GM12878 (cell line): ENCODE data around the gene NUP210. TPM values are rescaled to one million over a fixed set of nuclear protein-coding genes. Genes with fewer than 3 reads are reported as not detected.
A peak's percentile ranks its signal among the peaks of the same experiment; 100 is the strongest.

Experiments
- ATAC-seq: fragments of 200-7000 bp; cut with Tn5 transposase; 3 replicates; pipeline ENCODE4 v1.9.1; 2020; ENCODE audit warnings: mild to moderate bottlenecking, moderate library complexity
- BruUV-seq: library from RNA; stranded (reverse); fragments of 400-500 nt; replicated peaks from 2 replicates; lab custom pipeline; 2021; lab: Mats Ljungman, UMichigan
- CTCF ChIA-PET: fragments of 300-600 bp; sonication (Branson Sonifier 250); formaldehyde crosslinking; extraction: SDS; loops from one replicate; lab custom pipeline; 2021; ENCODE audit warnings: inconsistent platforms; lab: Yijun Ruan, JAX
- POLR2A ChIA-PET: fragments of 350-600 bp; formaldehyde crosslinking; extraction: SDS; loops from one replicate; lab custom pipeline; 2021; ENCODE audit warnings: inconsistent platforms; lab: Charles Lee
- RAD21 ChIA-PET: fragments of 300-600 bp; sonication (Branson Sonifier 250); formaldehyde crosslinking; loops from one replicate; lab custom pipeline; 2023; ENCODE audit warnings: antibody characterized with exemption; ENCODE audit not compliant: unreplicated experiment; lab: Charles Lee
- SMC1A ChIA-PET: fragments of 300-600 bp; sonication (Branson Sonifier 250); formaldehyde crosslinking; loops from one replicate; lab custom pipeline; 2023; ENCODE audit not compliant: unreplicated experiment, uncharacterized antibody; lab: Charles Lee
- DNase-seq: peaks from one replicate; pipeline ENCODE4 v3.0.0-alpha.2; 2011; ENCODE audit warnings: low read depth, low spot score
- FAIRE-seq: peaks from 3 replicates; lab custom pipeline; 2011; peaks lifted over from hg19 to GRCh38; lab: Jason Lieb, UNC
- H2AFZ ChIP-seq: 2 replicates; pipeline ENCODE4 v1.6.0; 2011; ENCODE audit warnings: low read depth, low read length, control low read depth; ENCODE audit not compliant: control insufficient read depth
- H3K27ac ChIP-seq: 2 replicates; pipeline ENCODE4 v1.5.1; 2011; ENCODE audit warnings: control low read depth; ENCODE audit not compliant: control insufficient read depth, insufficient read depth
- H3K27me3 ChIP-seq, 2 experiments: replicated peaks in 1 of 2; 2 replicates each; pipeline versions ENCODE4 v1.6.0 to v1.6.1; 2011; ENCODE audit warnings: low read length in 1 of 2; ENCODE audit not compliant: control insufficient read depth in 2 of 2, insufficient read depth in 2 of 2
- H3K36me3 ChIP-seq, 2 experiments: 2 replicates each; pipeline ENCODE4 v1.5.1; 2011; ENCODE audit warnings: low read length in 1 of 2; ENCODE audit not compliant: control insufficient read depth in 2 of 2, insufficient read depth in 2 of 2
- H3K4me1 ChIP-seq: 2 replicates; pipeline ENCODE4 v1.6.1; 2011; ENCODE audit warnings: mild to moderate bottlenecking, low read length, moderate library complexity, mixed read lengths; ENCODE audit not compliant: control insufficient read depth, insufficient read depth
- H3K4me2 ChIP-seq: 2 replicates; pipeline ENCODE4 v1.6.0; 2011; ENCODE audit warnings: control low read depth; ENCODE audit not compliant: control insufficient read depth, insufficient read depth
- H3K4me3 ChIP-seq: fragments of 200-600 bp; sonication (generic); 2 replicates; pipeline ENCODE4 v1.5.1; 2016
- H3K79me2 ChIP-seq: 2 replicates; pipeline ENCODE4 v1.6.0; 2011; ENCODE audit warnings: low read length; ENCODE audit not compliant: control insufficient read depth, insufficient read depth
- H3K9ac ChIP-seq: 2 replicates; pipeline ENCODE4 v1.8.0; 2011; ENCODE audit warnings: low read length, control low read depth, mixed read lengths; ENCODE audit not compliant: control insufficient read depth, insufficient read depth
- H3K9me3 ChIP-seq: replicated peaks from 3 replicates; pipeline ENCODE4 v1.5.1; 2011; ENCODE audit warnings: mild to moderate bottlenecking, low read length; ENCODE audit not compliant: control insufficient read depth, insufficient read depth
- H4K20me1 ChIP-seq: 2 replicates; pipeline ENCODE4 v1.6.0; 2011; ENCODE audit not compliant: control insufficient read depth, insufficient read depth
- CBFB ChIP-seq: IDR thresholded peaks from 2 replicates; pipeline ENCODE4 v1.6.1; 2016; ENCODE audit warnings: antibody characterized with exemption, low read depth
- IKZF2 ChIP-seq, 2 experiments: fragments of 450-650 bp; IDR thresholded peaks; 2 replicates each; pipeline ENCODE4 v1.6.1; 2017; ENCODE audit warnings: mild to moderate bottlenecking in 2 of 2, moderate library complexity in 2 of 2
- MXI1 ChIP-seq: fragments of 150-350 bp; IDR thresholded peaks from 2 replicates; pipeline ENCODE4 v1.6.1; 2011; ENCODE audit warnings: low read depth, mild to moderate bottlenecking, inconsistent platforms, low read length, improper control_type of control experiment
- RAD21 ChIP-seq: IDR thresholded peaks from 2 replicates; pipeline ENCODE4 v1.6.1; 2011; ENCODE audit warnings: mild to moderate bottlenecking, low read depth, low read length, moderate library complexity; ENCODE audit not compliant: insufficient read depth
- SMC3 ChIP-seq: IDR thresholded peaks from 2 replicates; pipeline ENCODE4 v1.6.1; 2011; ENCODE audit warnings: low read length, improper control_type of control experiment, borderline replicate concordance
- YY1 ChIP-seq: IDR thresholded peaks from 2 replicates; pipeline ENCODE4 v1.6.1; 2011; ENCODE audit warnings: low read depth, mild to moderate bottlenecking, low read length
- WGBS: methylation state at CpG from one replicate; pipeline ENCODE4 v1.1.6; 2016; ENCODE audit warnings: low lambda C conversion rate; ENCODE audit not compliant: insufficient replicate concordance, insufficient coverage; ENCODE audit errors: missing lambda C conversion rate; 5-methylcytosine and 5-hydroxymethylcytosine counted together
- in situ Hi-C: fragments of 300-500 bp; cut with MboI; formaldehyde crosslinking; loops from 9 replicates; pipeline ENCODE4 v1.14.3; 2018; ENCODE audit warnings: mixed read lengths
- intact Hi-C: fragments of 100-400 bp; cut with micrococcal nuclease; formaldehyde crosslinking; loops from one replicate; pipeline ENCODE4 v1.14.2; 2022; ENCODE audit not compliant: unreplicated experiment
- polyA plus RNA-seq, 11 experiments: library from polyadenylated mRNA; depleted of rRNA in 4 of 11; unstranded in 6 of 11; stranded (reverse) in 5 of 11; fragments of >200 nt; fragmentation: Nextera tagmentation in 4 of 11; fragmentation: Illumina TruSeq in 1 of 11; extraction: Ambion mirVana in 4 of 11; extraction: Trizol in 1 of 11; gene quantifications; 1 replicate in 1 of 11; 2 replicates in 10 of 11; pipeline versions ENCODE4 v1.2.1 to v1.2.3, GENCODE V29; 2011 to 2016; ENCODE audit warnings: inconsistent platforms in 2 of 11, missing spikeins in 2 of 11, low read depth in 1 of 11
- total RNA-seq, 4 experiments: library from RNA; depleted of rRNA in 3 of 4; stranded (reverse); fragments of >200 nt in 3 of 4; fragmentation: Illumina TruSeq in 1 of 4; extraction: Trizol in 1 of 4; gene quantifications; 2 replicates each; pipeline versions ENCODE4 v1.2.1 to v1.2.3, GENCODE V29; 2013 to 2021
- TF ChIP-seq, protein P1 (sequence below): fragments of 450-650 bp; IDR thresholded peaks from 2 replicates; pipeline ENCODE4 v1.6.1; 2016; ENCODE audit warnings: mild to moderate bottlenecking
- TF ChIP-seq, protein P2 (sequence below), 3 experiments: IDR thresholded peaks in 2 of 3; conservative IDR thresholded peaks in 1 of 3; 2 replicates each; pipeline ENCODE4 v1.5.1; 2011; ENCODE audit warnings: low read depth in 3 of 3, low read length in 3 of 3, mild to moderate bottlenecking in 3 of 3, control low read depth in 2 of 3, moderate library complexity in 2 of 3, inconsistent platforms in 1 of 3, mixed read lengths in 1 of 3; ENCODE audit not compliant: control insufficient read depth in 2 of 3, insufficient read depth in 1 of 3; ENCODE audit errors: extremely low read depth in 1 of 3
- TF ChIP-seq, protein P3 (sequence below): fragments of 450-650 bp; conservative IDR thresholded peaks from 2 replicates; pipeline ENCODE4 v1.6.1; 2017; ENCODE audit warnings: mild to moderate bottlenecking, moderate library complexity

NUP210 gene
- total and polyA plus RNA-seq, 10 of the 15 experiments (the other 5 are each of a cell fraction or from before 2014, with no cell fraction given), result 2.9 to 150 (median 76.0) TPM

DNA sequence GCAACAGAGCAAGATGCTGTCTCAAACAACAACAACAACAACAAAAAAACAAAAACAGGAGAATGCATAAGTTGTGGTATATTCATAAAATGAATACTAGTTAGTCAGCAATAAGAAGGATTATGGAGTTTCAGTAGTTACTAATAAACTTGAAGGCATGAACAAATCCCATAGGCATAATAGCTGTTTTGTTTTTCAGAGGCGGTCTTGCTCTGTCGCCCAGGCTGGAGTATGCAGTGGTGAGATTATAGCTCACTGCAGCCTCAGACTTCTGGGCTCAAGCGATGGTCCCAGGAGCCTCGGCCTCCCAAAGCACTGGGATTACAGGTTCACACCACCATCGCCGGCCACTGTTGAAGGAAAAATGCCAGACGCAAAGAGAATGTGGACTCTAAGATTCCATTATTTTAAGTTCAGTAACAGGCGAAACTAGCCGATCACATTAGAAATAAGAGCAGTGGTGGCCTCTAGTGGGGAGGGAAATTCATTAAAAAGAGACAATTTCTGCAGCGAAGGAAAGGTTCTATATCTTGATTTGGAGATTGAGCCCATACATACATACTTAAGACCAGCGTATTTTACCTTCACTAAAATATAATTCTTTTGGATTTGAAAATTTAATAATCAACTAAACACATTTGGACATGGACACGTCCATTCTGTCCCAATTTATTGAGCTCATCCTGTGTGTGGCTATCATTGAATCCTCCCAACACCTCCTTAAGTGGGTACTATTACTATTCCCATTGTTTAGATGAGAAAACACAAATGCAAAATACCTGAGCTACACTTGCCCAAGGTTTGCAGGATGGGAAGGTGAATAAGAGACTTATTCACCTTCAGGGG lies 32.6 kb upstream of the NUP210 start:
- peak; percentile 62 for ATAC-seq
- no peaks in the 10 kb centered on the region for H4K20me1 ChIP-seq
- SMC1A ChIA-PET, result interaction anchor here (0.6 to 6.3 kb wide), 50 partner anchors 10 to 1562 kb away, joined by 3 to 86 read pairs (median 5); partner anchors contain the start of genes HDAC11, NUP210 and RPL32
- H3K79me2 ChIP-seq, result no peaks in the 10 kb centered on the region
- no peaks in the 10 kb centered on the region for H3K27me3 ChIP-seq
- in situ Hi-C loops, result loop anchor here (5.0 kb wide), 1 partner anchor 365 kb away; no protein-coding TSS in a partner anchor
- peak overlapping the region; percentile 98 for H3K4me2 ChIP-seq
- POLR2A ChIA-PET, result interaction anchor here (0.9 to 3.5 kb wide), 5 partner anchors 27 to 361 kb away, joined by 3 to 33 read pairs (median 8); partner anchors contain the start of genes HDAC11 and NUP210
- peak; percentile 17 for DNase-seq
- H3K4me3 ChIP-seq, result peak overlapping the region; percentile 64
- RAD21 ChIA-PET, result interaction anchor here (0.6 to 4.1 kb wide), 42 partner anchors 9 to 441 kb away, joined by 3 to 86 read pairs (median 6); partner anchors contain the start of genes HDAC11 and NUP210
- H3K27ac ChIP-seq, result no peak overlapping the region
- no peaks in the 10 kb centered on the region for H3K36me3 ChIP-seq
- H3K4me1 ChIP-seq, result peaks cover 4% of the 10 kb centered on the region
- intact Hi-C loops, result loop anchor here (1.0 to 10.0 kb wide), 6 partner anchors 33 to 438 kb away; no protein-coding TSS in a partner anchor
- H2AFZ ChIP-seq, result peak overlapping the region; percentile 82
- CTCF ChIA-PET, result interaction anchor here (0.7 to 5.1 kb wide), 65 partner anchors 8 to 502 kb away, joined by 3 to 146 read pairs (median 5); partner anchors contain the start of genes HDAC11 and NUP210
- H3K9me3 ChIP-seq, result no peaks in the 10 kb centered on the region
- TF ChIP-seq, protein P1, sequence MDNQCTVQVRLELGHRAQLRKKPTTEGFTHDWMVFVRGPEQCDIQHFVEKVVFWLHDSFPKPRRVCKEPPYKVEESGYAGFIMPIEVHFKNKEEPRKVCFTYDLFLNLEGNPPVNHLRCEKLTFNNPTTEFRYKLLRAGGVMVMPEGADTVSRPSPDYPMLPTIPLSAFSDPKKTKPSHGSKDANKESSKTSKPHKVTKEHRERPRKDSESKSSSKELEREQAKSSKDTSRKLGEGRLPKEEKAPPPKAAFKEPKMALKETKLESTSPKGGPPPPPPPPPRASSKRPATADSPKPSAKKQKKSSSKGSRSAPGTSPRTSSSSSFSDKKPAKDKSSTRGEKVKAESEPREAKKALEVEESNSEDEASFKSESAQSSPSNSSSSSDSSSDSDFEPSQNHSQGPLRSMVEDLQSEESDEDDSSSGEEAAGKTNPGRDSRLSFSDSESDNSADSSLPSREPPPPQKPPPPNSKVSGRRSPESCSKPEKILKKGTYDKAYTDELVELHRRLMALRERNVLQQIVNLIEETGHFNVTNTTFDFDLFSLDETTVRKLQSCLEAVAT, result 0 out of 2 replicates have a peak, but pooled peaks have one; percentile 36
- peak; percentile 67; the same call in 1 of the 2 replicates for TF ChIP-seq SMC3
- TF ChIP-seq, protein P2, sequence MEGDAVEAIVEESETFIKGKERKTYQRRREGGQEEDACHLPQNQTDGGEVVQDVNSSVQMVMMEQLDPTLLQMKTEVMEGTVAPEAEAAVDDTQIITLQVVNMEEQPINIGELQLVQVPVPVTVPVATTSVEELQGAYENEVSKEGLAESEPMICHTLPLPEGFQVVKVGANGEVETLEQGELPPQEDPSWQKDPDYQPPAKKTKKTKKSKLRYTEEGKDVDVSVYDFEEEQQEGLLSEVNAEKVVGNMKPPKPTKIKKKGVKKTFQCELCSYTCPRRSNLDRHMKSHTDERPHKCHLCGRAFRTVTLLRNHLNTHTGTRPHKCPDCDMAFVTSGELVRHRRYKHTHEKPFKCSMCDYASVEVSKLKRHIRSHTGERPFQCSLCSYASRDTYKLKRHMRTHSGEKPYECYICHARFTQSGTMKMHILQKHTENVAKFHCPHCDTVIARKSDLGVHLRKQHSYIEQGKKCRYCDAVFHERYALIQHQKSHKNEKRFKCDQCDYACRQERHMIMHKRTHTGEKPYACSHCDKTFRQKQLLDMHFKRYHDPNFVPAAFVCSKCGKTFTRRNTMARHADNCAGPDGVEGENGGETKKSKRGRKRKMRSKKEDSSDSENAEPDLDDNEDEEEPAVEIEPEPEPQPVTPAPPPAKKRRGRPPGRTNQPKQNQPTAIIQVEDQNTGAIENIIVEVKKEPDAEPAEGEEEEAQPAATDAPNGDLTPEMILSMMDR (IDR thresholded peaks at IDR 0.05 in 2 of 3, conservative IDR thresholded peaks at IDR 0.05 in 1 of 3; ENCODE audit: control insufficient read depth in 2 of 3, extremely low read depth in 1 of 3, insufficient read depth in 1 of 3, low read depth in 3 of 3, low read length in 3 of 3), result peak; percentile 52 to 75 (median 64)
- TF ChIP-seq, protein P3, sequence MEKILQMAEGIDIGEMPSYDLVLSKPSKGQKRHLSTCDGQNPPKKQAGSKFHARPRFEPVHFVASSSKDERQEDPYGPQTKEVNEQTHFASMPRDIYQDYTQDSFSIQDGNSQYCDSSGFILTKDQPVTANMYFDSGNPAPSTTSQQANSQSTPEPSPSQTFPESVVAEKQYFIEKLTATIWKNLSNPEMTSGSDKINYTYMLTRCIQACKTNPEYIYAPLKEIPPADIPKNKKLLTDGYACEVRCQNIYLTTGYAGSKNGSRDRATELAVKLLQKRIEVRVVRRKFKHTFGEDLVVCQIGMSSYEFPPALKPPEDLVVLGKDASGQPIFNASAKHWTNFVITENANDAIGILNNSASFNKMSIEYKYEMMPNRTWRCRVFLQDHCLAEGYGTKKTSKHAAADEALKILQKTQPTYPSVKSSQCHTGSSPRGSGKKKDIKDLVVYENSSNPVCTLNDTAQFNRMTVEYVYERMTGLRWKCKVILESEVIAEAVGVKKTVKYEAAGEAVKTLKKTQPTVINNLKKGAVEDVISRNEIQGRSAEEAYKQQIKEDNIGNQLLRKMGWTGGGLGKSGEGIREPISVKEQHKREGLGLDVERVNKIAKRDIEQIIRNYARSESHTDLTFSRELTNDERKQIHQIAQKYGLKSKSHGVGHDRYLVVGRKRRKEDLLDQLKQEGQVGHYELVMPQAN, result peak; percentile 46; the same call in 1 of the 2 replicates
- peak; percentile 85 for TF ChIP-seq RAD21
- 0 out of 4 replicates have a peak, but pooled peaks of 1 of the 2 experiments have one; percentile 14 for TF ChIP-seq IKZF2 (IDR thresholded peaks at IDR 0.05)
- no peak for TF ChIP-seq MXI1
- no peak for TF ChIP-seq CBFB
- 0 out of 2 replicates have a peak, but pooled peaks have one; percentile 24 for TF ChIP-seq YY1
- TF ChIP-seq, all 136 proteins: peak for 7
- FAIRE-seq, result peak; percentile 95
- H3K9ac ChIP-seq, result no peak overlapping the region
- no TSS peak for BruUV-seq
- WGBS, result 0% methylated on average over 12 of the region's 12 CpGs
